Measurements from ENCODE around the gene CHRNA1.

- TF ChIP-seq CTCF (IDR thresholded peaks at IDR 0.05) (no peak), POLR2A (IDR thresholded peaks at IDR 0.05) (no peak)
Observed at GRCh38 chr2:174717273-174717672, 47.0 kb downstream of the CHRNA1 start.
